Fibroblast of villous mesenchyme (primary cell): Measurements from ENCODE around the gene BST2. TPM values are rescaled to one million over a fixed set of nuclear protein-coding genes. Genes with fewer than 3 reads are reported as not detected.

Experiments
- DNase-seq: peaks from one replicate; pipeline ENCODE4 v3.0.0-alpha.2; 2010; ENCODE audit warnings: low read depth
- H3K4me3 ChIP-seq: 2 replicates; pipeline ENCODE4 v1.5.1; 2011; ENCODE audit warnings: low read depth, mild to moderate bottlenecking, low read length
- CTCF ChIP-seq: IDR thresholded peaks from 2 replicates; pipeline ENCODE4 v1.5.1; 2012; ENCODE audit warnings: low read depth, mild to moderate bottlenecking, low read length; ENCODE audit not compliant: insufficient read depth
- total RNA-seq: library from RNA; depleted of rRNA; stranded (reverse); fragments of >200 nt; gene quantifications from 2 replicates; pipeline ENCODE4 v1.2.3, GENCODE V29; 2012

Gene BST2
- total RNA-seq, 1 donor = 7.8 TPM

DNA sequence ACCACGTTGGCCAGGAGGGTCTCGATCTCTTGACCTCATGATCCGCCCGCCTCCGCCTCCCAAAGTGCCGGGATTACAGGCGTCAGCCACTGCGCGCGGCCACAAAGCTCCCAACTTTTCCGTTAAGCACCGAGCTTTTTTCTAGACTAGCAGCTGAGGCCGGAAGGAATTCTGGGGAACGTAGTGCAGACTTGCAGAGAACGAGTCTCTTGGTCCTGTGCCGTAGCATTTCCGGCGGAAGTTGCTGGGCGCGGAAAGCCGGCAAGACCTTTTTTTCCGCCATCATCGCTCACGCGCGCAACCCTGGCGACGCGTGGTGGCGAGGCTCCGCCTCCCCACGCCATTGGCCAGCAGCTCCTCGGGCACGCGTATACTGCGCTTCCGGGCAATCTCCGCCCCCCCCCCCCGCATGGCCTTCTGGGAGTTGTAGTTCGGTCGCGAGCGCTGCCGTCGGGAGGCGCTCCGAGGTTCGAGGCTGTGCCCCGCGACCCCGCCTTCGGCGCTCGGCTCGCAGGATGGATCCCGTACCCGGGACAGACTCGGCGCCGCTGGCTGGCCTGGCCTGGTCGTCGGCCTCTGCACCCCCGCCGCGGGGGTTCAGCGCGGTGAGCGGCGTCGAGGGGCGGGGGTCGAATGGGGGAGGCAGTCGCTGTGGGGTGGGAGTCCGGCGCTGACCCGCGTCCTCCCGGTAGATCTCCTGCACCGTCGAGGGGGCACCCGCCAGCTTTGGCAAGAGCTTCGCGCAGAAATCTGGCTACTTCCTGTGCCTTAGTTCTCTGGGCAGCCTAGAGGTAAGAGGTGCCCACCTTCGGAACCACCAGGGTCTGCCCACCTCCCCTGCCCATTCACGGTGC, 14.4 kb upstream of the BST2 start, which contains the start of gene MVB12A:
MVB12A (plus strand) TSS at position 427 of the 854 bp plus-strand sequence; CDS start at position 516, 89 bp downstream.
- H3K4me3 ChIP-seq = peak within 1 kb of the TSS; percentile 85
- no peak for TF ChIP-seq CTCF
- DNase-seq = peak; percentile 99

GRCh38 chr19:17419154-17419620, 13.8 kb upstream of the BST2 start:
- TF ChIP-seq CTCF = no peak
- peak overlapping the region; percentile 59 for H3K4me3 ChIP-seq
- DNase-seq = no peak

DNA sequence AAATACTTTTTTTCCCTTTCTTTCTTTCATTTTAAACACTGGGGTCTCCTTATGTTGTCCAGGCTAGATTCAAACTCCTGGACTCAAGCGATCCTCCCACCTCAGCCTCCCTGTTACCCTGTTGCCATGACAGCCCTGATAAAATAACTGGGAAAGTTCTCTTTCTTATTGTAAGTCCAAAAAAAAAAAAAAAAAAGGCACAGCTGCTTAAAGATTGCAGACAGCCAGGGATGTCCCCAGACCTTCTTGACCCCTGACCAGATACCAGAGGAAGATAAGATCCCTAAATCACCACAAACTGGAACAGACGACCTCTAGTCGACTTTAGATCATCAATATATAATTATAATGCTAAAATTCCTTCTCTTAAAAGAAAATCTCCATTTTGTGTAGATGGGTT, 13.3 kb upstream of the BST2 start:
- no peak for TF ChIP-seq CTCF
- peak; percentile 50 for DNase-seq
- H3K4me3 ChIP-seq = peak overlapping the region; percentile 59

DNA sequence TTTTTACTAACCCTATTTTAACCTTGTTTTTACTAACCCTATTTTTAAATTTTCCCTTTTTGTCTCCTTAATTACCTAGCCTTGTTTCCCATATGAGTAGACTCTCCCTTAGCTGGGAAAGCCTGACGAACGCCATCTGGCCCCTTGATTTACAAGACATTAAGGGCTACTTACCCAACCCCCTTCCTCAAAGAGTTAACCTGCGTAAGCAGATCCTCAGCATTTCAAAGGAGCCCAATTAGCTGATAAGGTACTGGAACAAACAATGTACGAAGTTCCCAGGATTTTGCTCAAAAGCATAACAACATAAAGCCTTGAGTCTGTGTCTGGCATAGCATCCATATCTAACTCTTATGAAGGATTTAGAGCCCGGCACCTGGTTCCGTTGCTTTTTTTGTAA, 9.7 kb upstream of the BST2 start:
- TF ChIP-seq CTCF = no peak
- peak; percentile 79 for DNase-seq

DNA sequence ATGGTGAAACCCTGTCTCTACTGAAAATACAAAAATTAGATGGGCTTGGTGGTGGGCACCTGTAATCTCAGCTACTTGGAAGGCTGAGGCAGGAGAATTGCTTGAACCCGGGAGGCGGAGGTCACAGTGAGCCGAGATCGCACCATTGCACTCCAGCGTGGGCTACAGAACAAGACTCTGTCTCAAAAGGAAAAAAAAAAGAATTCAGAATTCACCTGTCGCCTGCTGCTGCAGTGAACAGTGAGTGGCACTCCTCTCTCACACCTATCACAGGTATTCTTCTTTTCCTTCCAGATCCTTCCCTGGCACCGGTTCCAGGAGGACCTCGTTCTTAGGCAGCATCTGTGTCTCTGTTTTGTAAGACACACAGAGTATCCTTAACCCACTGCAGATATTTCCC, 8.7 kb upstream of the BST2 start:
- no peak overlapping the region for H3K4me3 ChIP-seq
- no peak for DNase-seq
- no peak for TF ChIP-seq CTCF

More for the DNA sequence above, 9.7 kb upstream of the BST2 start:
- no peak overlapping the region for H3K4me3 ChIP-seq

GRCh38 chr19:17411801-17412200, 6.4 kb upstream of the BST2 start:
- H3K4me3 ChIP-seq = no peak overlapping the region
- no peak for TF ChIP-seq CTCF
- no peak for DNase-seq
